ENCODE results near the gene C16orf92.

Gene C16orf92

GRCh38 chr16:30063278-30063892 is 40.4 kb downstream of the C16orf92 start:
- DNase-seq: no peak

- DNase-seq: no peak
Observed at GRCh38 chr16:30063893-30064728, 41.1 kb downstream of the C16orf92 start.

GRCh38 chr16:30064729-30065101 is 41.7 kb downstream of the C16orf92 start:
- no peak for DNase-seq

- peak; percentile 79 for DNase-seq
Observed at GRCh38 chr16:30065102-30065942, 42.3 kb downstream of the C16orf92 start, which contains the start of gene ALDOA. Gene ALDOA, plus strand, starts transcription at chr16:30065760. Its CDS starts 1,138 bp downstream, at chr16:30066898.

GRCh38 chr16:30065943-30066760 is 43.2 kb downstream of the C16orf92 start:
- no peak for DNase-seq

- DNase-seq: no peak
Observed at GRCh38 chr16:30066761-30067583, 44.0 kb downstream of the C16orf92 start.

- no peak for DNase-seq
Observed at GRCh38 chr16:30067584-30067916, 44.6 kb downstream of the C16orf92 start.

GRCh38 chr16:30068333-30068732 is 45.3 kb downstream of the C16orf92 start:
- DNase-seq: no peak

GRCh38 chr16:30068750-30069610 is 46.0 kb downstream of the C16orf92 start:
- no peak for DNase-seq

GRCh38 chr16:30069611-30070462 is 46.8 kb downstream of the C16orf92 start:
- DNase-seq: no peak

- no peak for DNase-seq
Observed at GRCh38 chr16:30070490-30070889, 47.5 kb downstream of the C16orf92 start.
